Measurements from ENCODE around the gene ATOX1. TPM values are rescaled to one million over a fixed set of nuclear protein-coding genes. Genes with fewer than 3 reads are reported as not detected.

The ATOX1 gene
- polyA plus RNA-seq, 1 of the 3 experiments (the other 2 are of a cell fraction), result 497 TPM

- no peak for TF ChIP-seq ZBTB33 (IDR thresholded peaks at IDR 0.05; ENCODE audit: borderline replicate concordance, low read depth)
- TF ChIP-seq SIN3A (IDR thresholded peaks at IDR 0.05; ENCODE audit: borderline replicate concordance, low read depth, low read length), result no peak
- no peak for TF ChIP-seq NFIC (IDR thresholded peaks at IDR 0.05; ENCODE audit: borderline replicate concordance)
- no peak for TF ChIP-seq RCOR1 (IDR thresholded peaks at IDR 0.05; ENCODE audit: low read length)
- TF ChIP-seq GABPA (IDR thresholded peaks at IDR 0.05; ENCODE audit: low read depth), result no peak
- no peak for TF ChIP-seq PBX3 (IDR thresholded peaks at IDR 0.05)
Observed at GRCh38 chr5:151706906-151707305, 51.5 kb downstream of the ATOX1 start (continued).

GRCh38 chr5:151703780-151704179 lies 54.7 kb downstream of the ATOX1 start:
- H3K9me2 ChIP-seq, result no peaks in the 10 kb centered on the region
- no peak overlapping the region for H3K4me3 ChIP-seq (ENCODE audit: low read depth in 2 of 2, low read length in 1 of 2)
- no peak overlapping the region; a peak in 1 of 4 replicates for H3K27ac ChIP-seq (ENCODE audit: low read depth in 2 of 2, low read length in 1 of 2)
- DNase-seq, result no peak
- no peak overlapping the region for H2AFZ ChIP-seq (ENCODE audit: low read depth)
- H3F3A ChIP-seq (replicated peaks; ENCODE audit: insufficient read depth), result peaks cover 33% of the 10 kb centered on the region
- TF ChIP-seq MAX (IDR thresholded peaks at IDR 0.05; ENCODE audit: low read depth), result no peak
- TF ChIP-seq YY1 (IDR thresholded peaks at IDR 0.05; ENCODE audit: low read depth), result no peak
- TF ChIP-seq GATA2 (CRISPR knock-in tag; IDR thresholded peaks at IDR 0.05), result no peak
- no peak for TF ChIP-seq REST (IDR thresholded peaks at IDR 0.05; ENCODE audit: low read depth, low read length)
- TF ChIP-seq TEAD4 (IDR thresholded peaks at IDR 0.05; ENCODE audit: borderline replicate concordance, insufficient read depth), result no peak
- TF ChIP-seq SMC3 (IDR thresholded peaks at IDR 0.05; ENCODE audit: low read depth, low read length), result no peak
- H3K79me2 ChIP-seq (ENCODE audit: insufficient read depth), result no peaks in the 10 kb centered on the region
- ChIA-PET CTCF (interaction anchor here (0.9 to 7.4 kb wide), 9 partner anchors 8 to 259 kb away, joined by 3 to 49 read pairs (median 5); partner anchors contain the start of gene SLC36A1), POLR2A (no interaction called here)
- no peaks in the 10 kb centered on the region for H4K20me1 ChIP-seq (ENCODE audit: insufficient read depth)
- H3K9me3 ChIP-seq, result no peaks in the 10 kb centered on the region
- no peak overlapping the region for H3K9ac ChIP-seq
- 36% methylated on average over 1 of the region's 1 CpG for WGBS (ENCODE audit: low lambda C conversion rate)
- no peaks in the 10 kb centered on the region for H3K36me3 ChIP-seq (replicated peaks in 1 of 2; ENCODE audit: control insufficient read depth in 1 of 2, insufficient read depth in 2 of 2, low read length in 1 of 2)
- H3K4me2 ChIP-seq, result no peak overlapping the region
- H3K4me1 ChIP-seq (ENCODE audit: control insufficient read depth in 1 of 2, insufficient read depth in 2 of 2, low read depth in 1 of 2, low read length in 1 of 2), result peaks cover 7 to 24% of the 10 kb centered on the region in 2 experiments
- H3K27me3 ChIP-seq (ENCODE audit: insufficient read depth), result no peaks in the 10 kb centered on the region

All from SK-N-SH (cell line).